IPS DF 6.9 (cell line): Measurements from ENCODE around the gene PYM1.
"Not testable (repeated sequence)": the region's sequence is repeated elsewhere in the genome, so short reads cannot be mapped to it uniquely, and the experiment has no call there.

Experiments
- DNase-seq: peaks from one replicate; pipeline ENCODE4 v3.0.0-alpha.2; 2013; ENCODE audit warnings: low read depth, low spot score
- H3K27ac ChIP-seq: one replicate; pipeline ENCODE4 v1.5.1; 2013; ENCODE audit warnings: low read length, control low read depth
- H3K27me3 ChIP-seq: 2 replicates; pipeline ENCODE4 v1.6.1; 2013; ENCODE audit warnings: mild to moderate bottlenecking, low read length; ENCODE audit not compliant: control insufficient read depth, insufficient read depth
- H3K36me3 ChIP-seq: 2 replicates; pipeline ENCODE4 v1.6.1; 2013; ENCODE audit warnings: low read length; ENCODE audit not compliant: control insufficient read depth, insufficient read depth
- H3K4me1 ChIP-seq: 2 replicates; pipeline ENCODE4 v1.6.1; 2013; ENCODE audit warnings: low read length; ENCODE audit not compliant: control insufficient read depth, insufficient read depth
- H3K4me3 ChIP-seq: 2 replicates; pipeline ENCODE4 v1.5.1; 2013; ENCODE audit warnings: mild to moderate bottlenecking, low read length
- H3K9me3 ChIP-seq: 2 replicates; pipeline ENCODE4 v1.6.1; 2013; ENCODE audit warnings: low read length, inconsistent platforms; ENCODE audit not compliant: control insufficient read depth, insufficient read depth
- WGBS: extraction: QIAGEN DNeasy Blood & Tissue Kit; methylation state at CpG from one replicate; pipeline ENCODE4 v1.1.7; 2013; ENCODE audit warnings: mixed read lengths, missing lambda C conversion rate; ENCODE audit not compliant: insufficient read length, insufficient coverage; 5-methylcytosine and 5-hydroxymethylcytosine counted together

The PYM1 gene

DNA sequence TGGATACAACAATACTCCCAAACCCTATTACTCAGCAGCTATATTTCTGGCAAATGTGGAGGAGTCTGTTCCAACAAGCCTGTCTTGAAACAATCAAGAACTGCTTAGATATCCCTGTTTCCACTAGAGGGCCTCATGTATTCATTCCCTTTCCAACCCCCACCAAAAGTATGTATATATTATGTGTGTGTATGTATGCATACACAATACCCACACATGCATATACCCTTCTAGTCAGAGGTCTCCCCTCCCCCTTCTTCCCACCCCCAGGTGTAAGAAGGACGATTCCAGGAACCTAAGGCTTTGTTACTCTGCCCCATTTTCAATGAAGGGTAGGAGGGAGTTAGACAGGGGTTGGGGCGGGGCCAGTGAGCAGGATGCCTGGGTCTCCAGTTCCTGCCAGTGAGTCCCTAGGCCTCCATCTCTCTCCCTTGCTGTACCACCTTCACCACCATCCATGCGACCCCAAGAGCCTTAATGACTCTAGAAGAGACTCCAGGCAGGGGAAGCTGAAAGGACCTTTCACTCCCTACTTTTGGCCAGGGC, 3.1 kb upstream of the PYM1 start, which contains the start of gene DGKA:
DGKA (plus strand) TSS at position 392 of the 546 bp plus-strand sequence. CDS start 5,342 bp downstream, outside the sequence.
- Histone ChIP-seq H3K4me1 (peaks cover 5% of the 10 kb centered on the region), H3K27me3 (no peaks in the 10 kb centered on the region), H3K27ac (no peak within 1 kb of the TSS), H3K9me3 (no peaks in the 10 kb centered on the region), H3K4me3 (peak within 1 kb of the TSS; percentile 66; the same call in 1 of the 2 replicates), H3K36me3 (no peaks in the 10 kb centered on the region)
- no CpG with 5 or more reads among the region's 3 CpGs for WGBS
- DNase-seq: no peak

DNA sequence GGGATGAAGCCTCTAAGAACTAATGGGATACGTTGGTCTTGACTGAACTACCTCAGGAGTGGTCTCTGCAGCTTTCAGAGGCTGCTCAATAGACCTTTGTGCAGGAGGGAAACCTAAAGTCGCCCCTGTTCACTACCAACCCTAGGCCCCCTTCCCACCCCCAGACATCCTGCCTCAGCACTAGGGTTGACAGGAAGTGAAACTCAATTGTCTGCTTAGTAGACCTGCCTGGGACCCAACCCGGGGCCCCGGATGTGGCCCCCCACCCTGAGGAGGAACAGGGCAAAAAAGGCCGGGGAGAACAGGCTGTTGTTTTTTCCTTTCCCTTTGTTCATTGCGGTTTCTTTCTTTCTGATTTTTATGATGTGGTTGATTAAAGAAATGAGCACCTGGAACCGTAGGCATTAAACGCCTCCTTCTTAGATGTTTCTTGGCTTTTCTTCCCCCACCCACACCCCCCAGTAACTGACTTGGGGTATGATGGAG, 1.7 kb upstream of the PYM1 start:
- WGBS: no CpG with 5 or more reads among the region's 8 CpGs
- Histone ChIP-seq H3K27ac (no peak overlapping the region), H3K36me3 (no peaks in the 10 kb centered on the region), H3K9me3 (no peaks in the 10 kb centered on the region), H3K4me3 (no peak overlapping the region), H3K27me3 (no peaks in the 10 kb centered on the region), H3K4me1 (peaks cover 5% of the 10 kb centered on the region)
- DNase-seq: no peak

DNA sequence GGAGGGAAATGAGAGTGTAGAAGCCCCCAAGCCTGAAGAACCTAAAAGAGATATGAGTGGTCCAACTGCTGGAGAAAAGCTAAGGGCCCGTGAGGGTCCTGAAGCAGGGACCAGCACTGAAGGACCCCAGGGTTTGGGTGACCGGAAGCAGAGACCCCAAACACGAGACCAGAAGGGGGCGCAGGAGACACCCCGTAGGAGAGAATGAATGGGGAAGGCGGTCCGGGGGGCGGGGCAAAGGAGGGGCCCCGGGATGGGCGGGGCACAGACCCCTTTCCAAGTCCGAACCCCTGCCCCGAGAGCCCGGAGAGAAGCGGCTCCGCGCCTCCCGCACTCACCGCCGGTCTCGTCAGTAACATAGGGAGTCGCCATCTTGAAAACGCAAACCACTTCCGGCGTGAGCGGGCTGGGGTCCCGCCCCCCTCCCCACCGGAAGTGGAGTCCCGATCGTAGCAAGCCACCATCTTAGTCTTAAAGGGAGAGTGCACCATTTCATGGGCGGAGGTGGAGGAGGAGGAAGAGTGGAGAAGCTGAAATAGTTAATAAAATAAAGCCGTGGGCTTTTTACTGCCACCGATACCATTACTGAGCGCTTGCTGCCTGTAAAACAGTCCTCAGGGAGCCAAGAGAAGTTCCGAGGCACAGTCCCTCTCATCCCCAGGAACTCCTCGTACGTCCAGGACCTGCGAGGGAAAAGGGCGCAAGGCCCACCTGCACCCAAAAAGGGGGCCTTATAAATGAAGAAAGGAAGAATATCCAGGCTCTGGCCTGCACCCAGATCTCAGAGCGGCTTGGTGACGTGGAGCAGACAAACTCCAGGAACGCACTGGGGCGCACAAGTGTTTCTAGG, 731 bp downstream of the PYM1 start:
- H3K9me3 ChIP-seq: no peaks in the 10 kb centered on the region
- DNase-seq: peak; percentile 83
- H3K36me3 ChIP-seq: no peaks in the 10 kb centered on the region; the same call in 1 of the 2 replicates
- H3K27ac ChIP-seq: peak overlapping the region; percentile 57
- H3K27me3 ChIP-seq: no peaks in the 10 kb centered on the region
- H3K4me1 ChIP-seq: peaks cover 5% of the 10 kb centered on the region
- peak overlapping the region; percentile 82 for H3K4me3 ChIP-seq
- no CpG with 5 or more reads among the region's 42 CpGs for WGBS

DNA sequence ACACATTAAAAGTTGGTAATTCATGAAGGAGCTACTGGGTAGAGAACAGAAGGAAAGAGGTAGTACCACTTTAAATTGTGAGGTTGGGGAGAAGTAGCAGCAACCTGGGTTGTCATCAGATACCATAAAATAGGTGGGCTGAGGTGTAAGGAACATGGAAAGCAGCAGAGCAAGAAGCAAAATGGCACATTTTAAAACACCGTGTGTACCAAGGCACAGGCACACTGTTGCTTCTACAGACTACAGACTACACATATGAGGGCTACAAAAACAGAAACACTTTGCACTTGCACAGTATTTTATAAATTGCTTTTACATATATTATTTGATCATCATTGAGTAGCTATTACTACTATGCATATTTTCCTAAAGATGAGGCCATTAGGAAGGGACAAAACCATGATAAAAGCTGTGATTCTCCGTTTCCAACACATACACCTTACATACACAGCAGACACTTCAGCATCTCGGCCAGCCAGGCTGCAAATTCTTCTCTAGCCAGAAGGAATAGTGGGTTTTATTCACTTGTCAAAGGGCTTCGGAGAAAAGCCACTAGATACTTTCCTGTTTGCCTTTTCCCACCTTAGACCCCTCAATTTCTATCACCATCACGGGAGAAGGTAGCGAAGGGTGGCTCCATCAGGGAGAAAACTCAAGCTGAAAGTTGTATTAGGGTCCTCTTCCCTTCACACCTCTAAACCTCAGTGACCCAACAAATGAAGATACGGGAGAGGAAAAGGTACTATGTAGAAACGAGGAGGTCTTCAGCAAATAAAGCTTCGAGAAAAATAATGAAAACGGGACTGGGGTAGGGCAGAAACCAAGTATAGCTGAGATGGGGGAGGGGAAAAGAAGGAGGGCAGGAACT, 1.6 kb downstream of the PYM1 start:
- DNase-seq: no peak
- no CpG with 5 or more reads among the region's 10 CpGs for WGBS
- no peaks in the 10 kb centered on the region; the same call in 1 of the 2 replicates for H3K36me3 ChIP-seq
- H3K27me3 ChIP-seq: no peaks in the 10 kb centered on the region
- no peaks in the 10 kb centered on the region for H3K9me3 ChIP-seq
- no peak overlapping the region for H3K27ac ChIP-seq
- H3K4me3 ChIP-seq: peak overlapping the region; percentile 82; the same call in 1 of the 2 replicates
- H3K4me1 ChIP-seq: peaks cover 1% of the 10 kb centered on the region

- Histone ChIP-seq H3K4me3 (no peak overlapping the region), H3K4me1 (no peaks in the 10 kb centered on the region), H3K27ac (no peak overlapping the region), H3K9me3 (no peaks in the 10 kb centered on the region), H3K36me3 (no peaks in the 10 kb centered on the region; the same call in 1 of the 2 replicates), H3K27me3 (no peaks in the 10 kb centered on the region)
- no CpG with 5 or more reads among the region's 4 CpGs for WGBS
- no peak for DNase-seq
Observed at GRCh38 chr12:55925371-55925770, 2.3 kb downstream of the PYM1 start.

DNA sequence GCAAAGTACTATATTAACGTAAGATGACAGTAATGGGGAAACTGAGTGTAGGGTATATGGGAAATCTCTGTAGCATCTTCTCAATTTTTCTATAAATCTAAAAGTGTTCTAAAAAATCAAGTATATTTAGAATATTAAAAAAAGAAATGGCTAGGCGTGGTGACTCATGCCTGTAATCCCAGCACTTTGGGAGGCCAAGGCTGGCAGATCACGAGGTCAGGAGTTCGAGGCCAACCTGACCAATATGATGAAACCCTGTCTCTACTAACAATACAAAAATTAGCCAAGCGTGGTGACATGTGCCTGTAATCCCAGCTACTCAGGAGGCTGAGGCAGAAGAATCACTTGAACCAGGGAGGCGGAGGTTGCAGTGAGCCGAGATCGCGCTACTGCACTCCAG, 4.0 kb downstream of the PYM1 start:
- H3K27me3 ChIP-seq, H3K36me3 ChIP-seq, H3K9me3 ChIP-seq, H3K4me3 ChIP-seq, H3K27ac ChIP-seq, DNase-seq, H3K4me1 ChIP-seq: not testable (repeated sequence)
- WGBS: no CpG with 5 or more reads among the region's 9 CpGs

DNA sequence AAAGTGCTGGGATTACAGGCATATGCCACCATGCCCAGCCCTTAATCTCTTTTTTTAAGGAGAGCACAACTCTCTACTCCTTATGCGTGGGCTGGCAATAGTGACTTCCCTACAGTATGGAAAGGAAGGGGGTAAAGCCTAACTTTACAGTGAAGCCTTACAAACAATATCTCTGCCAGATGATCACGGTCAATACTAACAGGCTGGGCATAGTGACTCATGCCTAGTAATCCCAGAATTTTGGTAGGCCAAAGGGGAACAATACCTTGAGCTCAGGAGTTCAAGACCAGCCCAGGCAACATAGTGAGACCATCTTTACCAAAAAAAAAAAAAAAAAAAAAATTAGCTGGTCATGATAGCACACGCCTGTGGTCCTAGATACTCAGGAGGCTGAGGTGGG, 5.6 kb downstream of the PYM1 start:
- WGBS: no CpG with 5 or more reads among the region's 3 CpGs
- Histone ChIP-seq H3K27ac (no peak overlapping the region), H3K27me3 (no peaks in the 10 kb centered on the region), H3K9me3 (no peaks in the 10 kb centered on the region), H3K36me3 (no peaks in the 10 kb centered on the region; the same call in 1 of the 2 replicates), H3K4me1 (no peaks in the 10 kb centered on the region), H3K4me3 (no peak overlapping the region)
- DNase-seq: no peak

- not testable (repeated sequence) for H3K27me3 ChIP-seq, H3K9me3 ChIP-seq, H3K36me3 ChIP-seq, H3K27ac ChIP-seq, DNase-seq, H3K4me1 ChIP-seq, H3K4me3 ChIP-seq
- WGBS: no CpG with 5 or more reads among the region's 3 CpGs
Observed at GRCh38 chr12:55919032-55919431, 8.7 kb downstream of the PYM1 start.

DNA sequence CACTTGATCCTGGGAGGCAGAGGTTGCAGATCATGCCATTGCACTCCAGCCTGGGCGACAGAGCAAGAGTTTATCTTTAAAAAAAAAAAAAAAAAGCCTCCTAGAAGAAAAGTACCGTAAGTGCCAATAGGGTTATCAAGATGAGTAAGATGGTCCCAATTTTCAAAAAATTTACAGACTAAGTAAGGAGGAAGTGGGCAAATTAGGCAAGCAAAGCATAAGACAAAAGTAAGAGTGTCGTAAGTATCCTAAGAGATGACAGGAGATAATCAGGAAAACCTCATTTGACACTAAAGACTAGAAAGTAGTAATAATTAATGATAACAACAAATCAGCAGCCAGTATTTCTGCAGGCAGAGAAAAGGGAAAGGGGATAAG, 12.2 kb downstream of the PYM1 start:
- Histone ChIP-seq H3K4me1 (no peaks in the 10 kb centered on the region), H3K27ac (no peak overlapping the region), H3K27me3 (no peaks in the 10 kb centered on the region), H3K4me3 (no peak overlapping the region), H3K9me3 (no peaks in the 10 kb centered on the region), H3K36me3 (no peaks in the 10 kb centered on the region)
- DNase-seq: no peak
- no CpG with 5 or more reads among the region's 3 CpGs for WGBS

GRCh38 chr12:55912908-55913307, 14.8 kb downstream of the PYM1 start:
- H3K4me3 ChIP-seq: no peak overlapping the region
- no peaks in the 10 kb centered on the region for H3K27me3 ChIP-seq
- no peaks in the 10 kb centered on the region for H3K9me3 ChIP-seq
- H3K4me1 ChIP-seq: no peaks in the 10 kb centered on the region
- H3K36me3 ChIP-seq: no peaks in the 10 kb centered on the region
- no peak overlapping the region for H3K27ac ChIP-seq
- DNase-seq: no peak
- whole genome bisulfite sequencing: no CpG with 5 or more reads among the region's 4 CpGs
